A172 (cell line): ENCODE measurements around the gene PSMD1. TPM values are rescaled to one million over a fixed set of nuclear protein-coding genes. Genes with fewer than 3 reads are reported as not detected.
"Not testable (repeated sequence)": the region's sequence is repeated elsewhere in the genome, so short reads cannot be mapped to it uniquely, and the experiment has no call there.

Experiments
- DNase-seq: peaks from one replicate; pipeline ENCODE4 v3.0.0-alpha.2; 2015; ENCODE audit warnings: low spot score
- total RNA-seq: library from RNA; depleted of rRNA; stranded (reverse); fragments of >200 nt; shearing (Covaris generic); gene quantifications from 2 replicates; pipeline ENCODE4 v1.2.3, GENCODE V29; 2014

The PSMD1 gene
- total RNA-seq, 1 experiment from 2014 or later = 259 TPM

GRCh38 chr2:231053846-231054245, 2.8 kb upstream of the PSMD1 start:
- DNase-seq = no peak

DNA sequence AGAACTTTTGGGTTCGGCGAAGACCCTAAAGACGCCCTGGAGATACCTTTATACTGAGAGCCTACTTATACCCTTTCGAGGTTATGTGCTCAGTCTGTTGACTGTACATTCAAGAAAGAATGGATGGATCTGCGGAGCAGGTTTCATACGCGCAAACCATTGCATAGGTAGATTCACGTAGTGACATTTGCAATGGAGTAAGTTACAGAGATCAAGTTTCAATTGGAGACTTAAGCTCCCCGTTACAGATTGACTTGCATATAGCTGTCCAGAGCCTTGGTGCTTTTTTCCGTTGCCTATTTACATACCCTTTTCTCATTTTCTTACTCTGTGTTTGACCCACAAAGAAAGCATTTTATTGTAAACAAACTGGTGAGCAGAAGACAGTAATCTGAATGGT, 923 bp downstream of the PSMD1 start:
- no peak for DNase-seq

DNA sequence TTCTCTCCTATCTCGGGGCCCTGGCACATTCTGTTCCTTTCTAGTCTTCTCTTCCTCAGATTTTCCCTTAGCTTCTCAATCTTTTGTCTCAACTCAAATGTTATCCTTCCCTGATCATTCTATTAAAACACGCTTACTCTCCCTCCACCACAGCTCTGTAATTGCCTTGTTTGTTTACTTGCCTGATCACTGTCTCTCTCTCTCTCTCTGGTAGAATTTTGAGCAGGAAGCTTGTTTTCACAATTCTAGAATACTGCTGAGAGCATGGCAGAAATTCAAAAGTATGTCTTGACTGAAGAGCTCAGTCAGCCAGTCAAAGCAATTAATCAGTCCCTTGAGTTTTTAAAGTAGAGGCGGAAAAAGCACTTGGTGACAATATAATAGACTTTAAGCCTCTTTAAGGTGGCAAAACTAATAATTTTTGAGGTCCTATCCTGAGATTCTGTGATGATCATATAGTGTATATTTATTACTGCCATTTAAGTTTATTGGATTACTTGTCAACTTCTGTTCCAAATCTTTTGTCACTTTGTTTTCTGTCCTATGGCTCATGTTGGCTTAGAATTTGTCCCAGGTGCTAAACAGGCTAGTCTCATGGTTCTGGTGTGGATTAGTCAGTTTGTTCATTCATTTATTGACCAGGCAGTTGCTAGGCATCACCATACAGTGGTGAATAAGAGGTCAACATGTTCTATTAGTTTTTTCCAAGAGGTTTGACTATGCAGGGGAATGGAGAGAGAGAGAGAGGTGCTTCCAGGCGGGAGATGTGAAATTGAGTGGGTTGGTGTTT, 2.3 kb downstream of the PSMD1 start:
- DNase-seq = no peak

- no peak for DNase-seq
Measured at GRCh38 chr2:231059756-231060155, 3.1 kb downstream of the PSMD1 start.

GRCh38 chr2:231062776-231063175, 6.1 kb downstream of the PSMD1 start:
- no peak for DNase-seq

DNA sequence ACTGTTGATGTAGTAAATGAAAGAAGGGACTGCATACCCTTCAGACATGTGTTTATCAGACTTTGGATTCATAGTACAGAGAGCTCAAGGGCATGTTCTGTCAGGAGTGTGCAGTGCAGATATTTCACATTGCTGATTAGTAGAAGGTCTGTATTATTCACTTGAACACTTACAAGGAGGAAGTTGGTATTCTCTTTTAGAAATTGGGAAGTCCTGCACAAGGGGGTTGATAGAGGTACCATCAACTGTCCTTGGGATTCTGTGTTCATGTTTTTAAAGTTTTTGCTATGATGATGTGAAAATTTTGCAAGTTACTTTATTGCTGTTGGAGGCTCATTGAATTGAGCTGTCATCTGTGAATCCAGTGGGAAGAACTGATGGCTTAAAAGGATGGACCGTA, 6.7 kb downstream of the PSMD1 start:
- DNase-seq = no peak

DNA sequence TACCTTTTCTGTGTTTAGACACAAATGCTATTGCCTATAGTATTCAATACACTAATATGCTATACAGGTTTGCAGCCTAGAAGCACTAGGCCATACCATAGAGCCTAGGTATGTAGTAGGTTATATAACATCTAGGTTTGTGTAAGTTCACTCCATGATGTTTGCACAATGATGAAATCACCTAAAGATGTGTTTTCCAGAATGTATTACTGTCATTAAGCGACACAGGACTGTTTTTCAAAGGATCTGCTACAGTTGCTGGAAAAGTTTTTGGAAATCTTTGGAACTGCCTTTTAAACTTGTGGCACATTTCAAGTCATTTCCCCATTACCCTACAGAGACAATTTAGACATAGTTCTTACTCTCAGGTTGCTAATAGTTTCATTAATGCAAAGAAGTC, 9.3 kb downstream of the PSMD1 start:
- no peak for DNase-seq

DNA sequence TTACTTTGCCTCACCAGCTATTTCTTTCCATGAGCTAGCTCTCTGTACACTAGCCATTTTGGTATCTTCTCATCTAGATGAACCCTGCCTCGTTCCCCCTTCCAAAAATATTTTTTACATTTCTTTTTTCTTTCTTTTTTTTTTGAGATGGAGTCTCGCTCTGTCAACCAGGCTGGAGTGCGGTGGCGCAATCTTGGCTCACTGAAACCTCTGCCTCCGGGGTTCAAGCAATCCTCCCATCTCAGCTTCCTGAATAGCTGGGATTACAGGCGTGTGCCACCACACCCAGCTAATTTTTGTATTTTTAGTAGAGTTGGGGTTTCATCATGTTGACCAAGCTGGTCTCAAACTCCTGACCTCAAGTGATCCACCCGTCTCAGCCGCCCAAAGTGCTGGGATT, 10.9 kb downstream of the PSMD1 start:
- DNase-seq = not testable (repeated sequence)

GRCh38 chr2:231068525-231069222, 12.0 kb downstream of the PSMD1 start:
- DNase-seq = peak; percentile 85

DNA sequence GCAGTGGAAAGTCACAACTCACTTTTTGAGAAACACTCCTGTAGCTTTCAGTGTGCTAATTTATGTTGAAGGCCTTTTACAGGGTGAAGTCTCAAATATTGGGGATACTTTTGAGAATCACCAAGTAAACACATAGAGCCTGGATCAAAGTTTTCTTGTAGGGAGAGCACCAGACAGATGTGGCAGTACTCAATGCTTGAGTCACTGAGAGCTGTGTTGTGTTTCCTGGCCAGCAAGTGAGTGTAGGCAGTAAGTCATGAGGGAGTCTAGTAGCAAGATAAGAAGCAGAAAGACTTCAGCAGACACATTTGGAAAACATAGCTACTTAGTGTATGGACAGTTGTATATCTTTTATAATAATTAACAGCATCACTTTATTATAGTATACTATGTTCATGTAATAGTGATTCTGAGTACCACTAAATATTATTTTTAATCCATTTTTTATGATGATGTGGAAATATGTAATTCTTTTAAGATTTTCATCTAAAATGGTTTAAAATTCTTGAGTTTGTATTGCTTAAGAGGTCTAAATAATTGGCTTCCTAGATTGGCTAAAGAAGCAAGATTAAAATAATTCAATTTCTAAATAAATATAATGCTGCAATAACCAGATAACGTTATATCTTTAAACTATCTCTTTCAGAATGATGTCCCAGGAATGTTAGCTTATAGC, 12.8 kb downstream of the PSMD1 start:
- DNase-seq = peak; percentile 47

DNA sequence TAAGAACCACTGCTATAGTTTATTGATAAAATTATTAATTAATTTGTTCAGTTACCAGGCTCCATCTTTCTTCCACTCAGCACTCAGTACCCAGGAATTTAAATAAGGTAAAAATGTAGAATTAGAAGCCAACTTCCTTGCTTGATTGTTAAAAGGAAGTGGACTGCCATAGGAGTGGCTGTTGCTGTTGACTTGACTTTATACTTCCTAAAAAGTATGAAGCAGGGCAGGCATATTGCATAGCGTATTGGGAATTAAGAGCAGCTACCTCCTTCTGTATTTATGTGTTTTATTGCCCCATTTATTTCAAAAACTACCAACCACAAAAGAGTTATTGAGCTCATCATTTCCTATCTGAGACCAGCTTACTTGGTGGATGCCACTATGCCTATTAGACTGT, 27.9 kb downstream of the PSMD1 start:
- DNase-seq = no peak

DNA sequence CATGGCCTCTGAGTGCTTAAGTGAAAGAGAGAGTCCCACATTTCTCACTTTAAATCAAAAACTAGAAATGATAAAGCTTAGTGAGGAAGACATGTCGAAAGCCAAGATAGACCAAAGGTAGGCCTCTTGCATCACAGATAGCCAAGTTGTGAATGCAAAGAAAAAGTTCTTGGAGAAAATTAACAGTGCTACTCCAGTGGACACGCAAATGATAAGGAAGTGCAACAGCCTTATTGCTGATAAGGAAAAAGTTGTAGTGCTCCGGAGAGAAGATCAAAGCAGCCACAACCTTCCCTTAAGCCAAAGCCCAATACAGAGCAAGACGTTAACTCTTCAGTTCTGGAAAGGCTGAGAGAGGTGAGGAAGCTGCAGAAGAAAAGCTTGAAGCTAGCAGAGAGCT, 32.1 kb downstream of the PSMD1 start:
- no peak for DNase-seq

DNA sequence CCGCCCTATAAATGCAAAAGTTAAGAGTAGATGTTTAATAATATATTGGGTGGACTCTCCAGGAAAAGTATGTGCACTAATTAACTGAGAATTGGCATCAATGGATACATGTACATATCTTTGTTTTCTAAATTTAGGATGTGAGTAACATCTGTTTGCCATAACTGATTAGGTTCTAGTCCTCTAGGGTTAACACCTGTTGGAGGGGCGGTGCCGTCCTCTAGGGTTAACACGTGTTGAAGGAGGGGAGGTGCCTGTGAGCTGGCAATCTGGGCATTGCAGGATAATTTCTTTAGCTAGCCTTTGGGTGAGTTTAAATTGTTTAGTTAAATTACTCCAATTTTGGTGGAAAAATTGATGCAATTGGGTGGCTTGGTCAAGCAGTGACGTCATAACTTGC, 37.3 kb downstream of the PSMD1 start:
- DNase-seq = no peak

GRCh38 chr2:231094736-231095346, 38.2 kb downstream of the PSMD1 start:
- no peak for DNase-seq

GRCh38 chr2:231099918-231100317, 43.3 kb downstream of the PSMD1 start:
- no peak for DNase-seq

DNA sequence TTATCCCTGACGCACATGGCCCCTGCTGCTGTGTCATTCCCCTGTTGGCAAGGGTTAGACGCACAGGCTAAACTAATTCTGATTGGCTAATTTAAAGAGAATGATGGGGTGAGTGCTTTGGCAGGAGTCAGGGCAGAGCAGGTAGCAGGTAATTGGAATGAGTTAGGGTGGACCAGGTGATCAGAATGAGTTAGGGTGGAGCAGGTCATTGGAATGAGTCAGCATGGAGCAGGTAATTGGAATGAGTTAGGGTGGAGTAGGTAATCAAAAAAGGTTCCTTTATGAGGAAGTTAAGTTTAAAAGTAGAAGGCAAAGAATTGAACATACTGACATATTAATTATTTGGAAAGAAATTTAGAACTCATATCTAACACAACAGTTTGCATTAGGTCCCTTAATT, 43.7 kb downstream of the PSMD1 start:
- DNase-seq = not testable (repeated sequence)

DNA sequence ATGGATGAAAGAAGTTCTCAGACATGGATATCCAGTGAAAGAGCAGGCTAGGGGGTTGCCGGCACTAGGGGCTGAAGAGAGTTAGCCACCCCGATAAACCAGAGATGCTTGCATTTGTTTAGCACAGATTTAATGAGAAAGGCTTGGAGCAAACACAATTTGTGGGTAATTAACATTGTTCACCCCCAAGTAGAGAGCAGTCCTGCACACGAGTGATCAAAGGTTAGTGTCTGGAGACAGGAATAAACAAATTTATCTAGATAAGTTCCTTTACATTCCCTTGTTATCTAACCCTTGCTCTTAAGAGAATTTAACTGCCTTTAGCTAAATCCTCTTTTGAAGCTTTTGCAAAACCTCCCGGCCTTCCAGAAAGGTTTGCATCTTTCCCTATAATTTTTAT, 44.3 kb downstream of the PSMD1 start:
- DNase-seq = no peak

- no peak for DNase-seq
Measured at GRCh38 chr2:231102772-231103171, 46.1 kb downstream of the PSMD1 start.

GRCh38 chr2:231104115-231104713, 47.5 kb downstream of the PSMD1 start:
- DNase-seq = peak; percentile 55

DNA sequence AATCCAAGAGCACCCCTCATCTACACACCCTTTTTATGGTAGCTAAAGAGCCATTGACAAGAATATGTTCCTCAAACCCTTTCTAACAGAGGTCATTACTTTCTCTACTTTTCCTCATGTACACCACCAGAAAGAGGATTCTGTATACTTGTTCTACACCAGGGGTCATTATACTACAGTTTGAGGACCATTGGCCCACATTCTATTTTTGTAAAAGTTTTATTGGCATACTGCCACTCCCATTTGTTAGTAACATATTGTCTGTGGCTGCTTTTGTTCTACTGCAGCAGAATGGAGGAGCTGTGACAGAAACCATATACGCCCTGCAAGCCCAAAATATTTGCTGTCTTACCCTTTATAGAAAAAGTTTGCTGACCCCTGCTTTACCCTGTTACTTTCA, 53.9 kb downstream of the PSMD1 start:
- peak; percentile 35 for DNase-seq

- peak; percentile 16 for DNase-seq
Measured at GRCh38 chr2:231111987-231112386, 55.3 kb downstream of the PSMD1 start.

GRCh38 chr2:231113489-231113888, 56.8 kb downstream of the PSMD1 start:
- no peak for DNase-seq
